GM12872 (cell line): ENCODE results near the gene SAMD13.

Experiments
- CTCF ChIP-seq: IDR thresholded peaks from 3 replicates; pipeline ENCODE4 v1.5.1; 2011; ENCODE audit warnings: low read depth, mild to moderate bottlenecking, low read length, moderate library complexity; ENCODE audit not compliant: insufficient read depth

SAMD13 gene

DNA sequence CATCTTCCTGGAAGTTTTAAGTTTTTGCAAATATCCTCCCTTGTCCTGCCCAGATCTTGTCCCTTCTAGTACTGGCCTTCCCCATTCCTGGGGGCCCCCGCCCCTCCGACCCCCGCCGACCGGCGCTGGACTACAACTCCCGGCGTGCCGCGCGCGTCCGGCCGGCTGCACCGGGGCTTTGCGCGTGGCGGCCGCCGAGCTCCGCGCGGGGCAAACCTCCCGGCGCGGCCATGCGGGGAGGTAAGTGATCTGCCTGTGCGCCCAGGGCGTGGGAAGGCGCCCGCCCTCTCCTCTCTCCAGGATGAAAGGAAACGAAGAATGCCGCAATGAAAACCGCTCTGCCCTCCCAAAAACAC lies 3.2 kb upstream of the SAMD13 start:
- no peak for TF ChIP-seq CTCF

GRCh38 chr1:84298684-84299535 lies 2.6 kb upstream of the SAMD13 start:
- TF ChIP-seq CTCF: no peak

- TF ChIP-seq CTCF: no peak
Observed at GRCh38 chr1:84299536-84300170, 1.9 kb upstream of the SAMD13 start.

DNA sequence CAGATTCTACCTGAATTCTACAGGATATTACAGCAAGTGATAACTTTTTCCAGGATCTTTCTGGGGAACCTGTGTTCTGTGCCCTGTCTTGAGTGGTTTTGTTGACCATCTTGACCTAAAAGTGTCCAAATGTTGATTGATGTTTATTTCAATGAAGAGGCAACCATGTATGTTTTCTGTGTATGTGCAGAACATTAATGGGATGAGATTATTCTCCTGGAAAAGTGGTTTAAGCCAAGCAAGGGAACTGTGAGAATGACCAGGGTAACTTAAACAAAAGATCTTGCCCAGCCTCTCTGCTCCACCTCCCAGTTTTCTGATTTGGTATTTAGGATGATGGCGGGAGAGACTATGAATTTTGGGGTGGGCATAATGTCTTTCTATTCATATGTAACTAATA lies 1.0 kb upstream of the SAMD13 start:
- no peak for TF ChIP-seq CTCF

- TF ChIP-seq CTCF: no peak
Observed at GRCh38 chr1:84301785-84302385, 377 bp downstream of the SAMD13 start.

DNA sequence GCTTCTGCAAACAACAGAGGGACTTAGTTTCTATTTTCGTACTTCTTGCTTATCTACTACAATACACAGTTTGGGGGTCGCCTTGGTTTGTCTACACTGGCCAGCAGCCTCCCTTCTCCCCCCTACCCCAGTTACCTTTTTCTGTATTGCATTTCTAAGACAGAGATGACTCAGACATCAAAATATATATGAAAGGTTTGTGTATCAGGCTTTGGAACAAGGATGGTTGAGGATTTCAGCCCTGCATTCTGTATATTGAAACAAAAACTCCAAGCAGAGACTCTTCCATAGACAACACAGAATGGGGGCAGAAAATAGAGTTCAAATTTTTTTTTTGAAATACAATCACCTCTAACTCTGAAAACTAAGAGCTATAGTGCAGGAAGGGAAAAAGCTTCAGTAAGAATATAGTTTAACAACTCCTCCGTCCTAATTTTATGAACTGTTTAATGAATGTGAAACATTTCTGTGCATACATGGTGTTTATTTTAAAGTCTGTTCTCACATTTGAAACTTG lies 1.9 kb downstream of the SAMD13 start:
- no peak for TF ChIP-seq CTCF

DNA sequence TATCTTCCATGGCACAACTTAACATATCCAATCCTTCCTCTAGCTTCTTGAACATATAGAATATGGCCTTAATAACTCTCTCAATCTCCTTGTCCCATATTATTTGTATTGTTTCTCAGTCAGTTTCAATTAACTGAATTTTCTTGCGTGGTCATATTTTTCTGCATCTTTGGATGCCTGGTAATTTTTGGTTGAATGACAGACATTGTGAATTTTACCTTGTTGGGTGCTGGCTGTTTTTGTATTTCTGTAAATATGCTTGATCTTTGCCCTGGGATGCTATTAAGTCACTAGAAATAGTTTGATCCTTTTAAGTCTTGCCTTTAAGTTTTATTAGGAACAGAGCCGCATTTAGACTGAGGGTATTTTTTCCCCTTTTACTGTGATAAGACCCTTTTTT lies 5.9 kb downstream of the SAMD13 start:
- no peak for TF ChIP-seq CTCF
